Chondrocyte (in vitro differentiated cells): ENCODE data around the gene LCK. TPM values are rescaled to one million over a fixed set of nuclear protein-coding genes. Genes with fewer than 3 reads are reported as not detected.

ENCODE experiments used
- DNase-seq: peaks from one replicate; pipeline ENCODE4 v3.0.0; 2021; ENCODE audit warnings: mixed read lengths, low spot score
- H3K27ac Mint-ChIP-seq: one replicate; pipeline ENCODE4 v1.8.0; 2021; ENCODE audit warnings: mild to moderate bottlenecking, moderate library complexity, mixed read lengths; ENCODE audit not compliant: unreplicated experiment
- H3K27me3 Mint-ChIP-seq: 2 replicates; pipeline ENCODE4 v1.8.0; 2021; ENCODE audit warnings: low read depth, mixed read lengths
- H3K36me3 Mint-ChIP-seq: 2 replicates; pipeline ENCODE4 v1.8.0; 2021; ENCODE audit warnings: low read depth, mixed read lengths
- H3K4me1 Mint-ChIP-seq: 2 replicates; pipeline ENCODE4 v1.8.0; 2021; ENCODE audit warnings: low read depth, mild to moderate bottlenecking, mixed read lengths
- H3K4me3 Mint-ChIP-seq: one replicate; pipeline ENCODE4 v1.8.0; 2021; ENCODE audit warnings: mild to moderate bottlenecking, moderate library complexity, mixed read lengths; ENCODE audit not compliant: unreplicated experiment
- H3K9me3 Mint-ChIP-seq: 2 replicates; pipeline ENCODE4 v1.8.0; 2021; ENCODE audit warnings: low read depth, mixed read lengths
- long read RNA-seq: library from polyadenylated mRNA; stranded (forward); transcript quantifications from one replicate; pipeline ENCODE4 v2.0.0, GENCODE V29; 2021
- total RNA-seq: library from RNA; stranded (reverse); gene quantifications from 3 replicates; pipeline ENCODE4 v1.2.1, GENCODE V29; 2021
- TF ChIP-seq, protein P1 (sequence below): fragments of 200-600 bp; sonication (generic); IDR thresholded peaks from 2 replicates; pipeline ENCODE4 v1.5.0; 2021; ENCODE audit warnings: antibody characterized with exemption, mild to moderate bottlenecking, moderate library complexity

The LCK gene
- not detected in 3 replicates for total RNA-seq
- long read RNA-seq, result 0 reads

DNA sequence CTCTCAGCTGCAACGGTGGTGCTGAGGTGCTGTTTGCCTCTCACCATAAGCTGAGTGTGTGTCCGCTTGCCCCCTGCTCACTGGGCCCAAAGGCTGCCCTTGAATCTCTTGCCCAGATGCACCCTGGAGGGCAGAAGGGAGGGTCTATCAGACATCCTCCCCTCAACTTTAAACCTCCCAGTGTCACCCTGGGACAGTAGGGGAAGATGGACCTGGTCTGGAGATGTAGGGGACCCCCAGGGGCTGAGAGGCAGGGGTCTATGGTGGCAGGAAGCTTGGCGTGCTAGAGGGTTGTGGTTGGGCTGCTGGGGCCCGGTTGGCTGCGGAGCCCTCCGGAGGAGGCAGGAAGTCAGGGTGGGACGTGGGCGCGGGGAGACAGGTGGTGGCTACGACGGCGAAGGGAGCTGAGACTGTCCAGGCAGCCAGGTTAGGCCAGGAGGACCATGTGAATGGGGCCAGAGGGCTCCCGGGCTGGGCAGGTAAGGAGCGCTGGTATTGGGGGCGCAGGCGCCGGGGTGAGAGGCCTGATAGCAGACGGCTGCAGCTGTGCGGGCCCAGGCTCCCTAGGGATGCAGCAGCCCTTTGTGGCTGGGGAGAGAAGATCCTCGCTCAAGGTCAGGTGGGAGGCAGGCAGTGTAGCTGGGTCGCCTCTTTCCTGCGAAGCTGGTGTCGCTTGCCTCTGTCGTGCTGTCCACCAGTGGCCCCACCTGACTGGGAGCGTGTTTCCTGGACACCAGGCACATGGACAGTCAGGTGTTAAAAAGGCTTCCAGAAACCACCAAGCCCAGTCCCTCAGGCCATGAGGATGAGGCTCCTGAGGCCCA is at the start of gene LCK:
Gene LCK, plus strand, starts transcription at position 373 of the 824 bp plus-strand sequence. CDS start 23,065 bp downstream, outside the sequence.
- Mint-ChIP-seq H3K9me3 (no peaks in the 10 kb centered on the region), H3K4me1 (peaks cover 23% of the 10 kb centered on the region), H3K27me3 (no peaks in the 10 kb centered on the region), H3K36me3 (peaks cover 1% of the 10 kb centered on the region), H3K27ac (no peak within 1 kb of the TSS), H3K4me3 (no peak within 1 kb of the TSS)
- TF ChIP-seq, protein P1, sequence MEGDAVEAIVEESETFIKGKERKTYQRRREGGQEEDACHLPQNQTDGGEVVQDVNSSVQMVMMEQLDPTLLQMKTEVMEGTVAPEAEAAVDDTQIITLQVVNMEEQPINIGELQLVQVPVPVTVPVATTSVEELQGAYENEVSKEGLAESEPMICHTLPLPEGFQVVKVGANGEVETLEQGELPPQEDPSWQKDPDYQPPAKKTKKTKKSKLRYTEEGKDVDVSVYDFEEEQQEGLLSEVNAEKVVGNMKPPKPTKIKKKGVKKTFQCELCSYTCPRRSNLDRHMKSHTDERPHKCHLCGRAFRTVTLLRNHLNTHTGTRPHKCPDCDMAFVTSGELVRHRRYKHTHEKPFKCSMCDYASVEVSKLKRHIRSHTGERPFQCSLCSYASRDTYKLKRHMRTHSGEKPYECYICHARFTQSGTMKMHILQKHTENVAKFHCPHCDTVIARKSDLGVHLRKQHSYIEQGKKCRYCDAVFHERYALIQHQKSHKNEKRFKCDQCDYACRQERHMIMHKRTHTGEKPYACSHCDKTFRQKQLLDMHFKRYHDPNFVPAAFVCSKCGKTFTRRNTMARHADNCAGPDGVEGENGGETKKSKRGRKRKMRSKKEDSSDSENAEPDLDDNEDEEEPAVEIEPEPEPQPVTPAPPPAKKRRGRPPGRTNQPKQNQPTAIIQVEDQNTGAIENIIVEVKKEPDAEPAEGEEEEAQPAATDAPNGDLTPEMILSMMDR, result no peak
- DNase-seq, result no peak

DNA sequence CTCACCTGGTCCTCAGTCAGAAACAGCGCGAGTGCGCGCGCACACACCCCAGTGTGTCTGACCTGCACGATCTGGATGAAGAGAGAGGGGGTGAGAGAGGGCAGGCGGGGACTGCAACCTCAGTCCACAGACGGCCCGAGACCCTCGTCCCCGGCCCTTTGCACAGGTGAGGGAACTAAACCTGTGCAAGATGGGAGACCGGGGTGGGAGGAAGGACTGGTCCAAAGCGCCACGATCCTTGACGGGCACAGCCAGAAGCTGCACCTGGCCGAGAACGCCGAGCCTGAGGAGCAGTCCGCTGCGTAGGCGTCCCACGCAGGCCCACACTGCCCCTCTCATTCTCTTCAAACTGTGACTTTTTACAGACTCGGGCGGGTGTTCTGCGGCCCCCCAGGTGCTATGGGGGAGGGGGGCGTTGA is 46.1 kb upstream of the LCK start:
- Mint-ChIP-seq H3K4me3 (peak overlapping the region; percentile 85), H3K9me3 (no peaks in the 10 kb centered on the region), H3K27me3 (no peaks in the 10 kb centered on the region), H3K36me3 (no peaks in the 10 kb centered on the region), H3K27ac (peak overlapping the region; percentile 22), H3K4me1 (peaks cover 32% of the 10 kb centered on the region)
- TF ChIP-seq, protein P1, result no peak
- DNase-seq, result no peak

DNA sequence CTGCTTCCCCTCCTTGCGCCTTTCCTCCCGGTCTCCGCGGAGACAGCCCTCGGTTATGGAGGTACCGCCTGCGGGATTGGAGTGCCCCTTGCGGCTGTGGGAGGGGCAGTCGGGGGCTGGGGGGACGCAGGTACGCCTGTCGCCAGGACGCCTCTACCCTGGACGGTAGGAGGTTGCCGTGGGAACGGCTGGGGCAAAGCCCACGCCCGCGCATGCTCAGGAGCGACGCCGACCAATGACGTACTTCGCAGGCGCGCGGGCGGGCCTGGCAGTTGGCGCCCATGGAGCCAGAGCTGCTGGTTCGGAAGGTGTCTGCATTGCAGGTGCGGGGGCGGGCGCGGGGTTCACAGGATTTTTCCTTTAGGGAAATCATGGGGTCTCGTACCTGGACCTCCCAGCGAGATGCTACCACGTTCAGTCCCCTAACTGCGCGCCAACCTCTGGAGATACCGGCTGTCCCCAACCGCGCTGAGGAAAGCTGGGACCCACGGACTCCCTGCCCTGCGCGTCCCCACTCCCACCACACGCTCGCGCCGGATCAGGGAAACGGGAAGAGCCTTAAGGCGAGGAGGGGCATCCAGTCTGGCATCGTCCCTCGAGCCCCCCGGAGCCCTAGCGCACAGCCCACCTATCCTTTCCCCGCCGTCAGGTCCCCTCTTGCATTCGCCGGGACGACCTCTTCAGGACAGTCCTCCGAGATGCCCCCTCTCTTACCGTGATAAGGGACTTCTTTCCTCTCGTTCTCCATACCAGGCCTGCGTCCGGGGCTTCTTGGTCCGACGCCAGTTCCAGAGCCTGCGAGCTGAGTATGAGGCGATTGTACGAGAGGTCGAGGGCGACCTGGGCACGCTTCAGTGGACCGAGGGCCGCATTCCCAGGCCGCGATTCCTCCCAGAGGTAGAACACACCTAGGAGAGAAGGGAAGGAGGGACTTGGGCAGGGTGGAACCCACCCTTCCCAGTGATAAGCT is 45.4 kb upstream of the LCK start, which contains the start of gene IQCC:
Gene IQCC, plus strand, starts transcription at position 271 of the 970 bp plus-strand sequence. Its CDS starts 11 bp downstream, at position 282.
- H3K9me3 Mint-ChIP-seq, result no peaks in the 10 kb centered on the region
- no peaks in the 10 kb centered on the region for H3K27me3 Mint-ChIP-seq
- peak within 1 kb of the TSS; percentile 85 for H3K4me3 Mint-ChIP-seq
- TF ChIP-seq, protein P1, result no peak
- H3K4me1 Mint-ChIP-seq, result peaks cover 28% of the 10 kb centered on the region
- DNase-seq, result no peak
- peak within 1 kb of the TSS; percentile 63 for H3K27ac Mint-ChIP-seq
- H3K36me3 Mint-ChIP-seq, result no peaks in the 10 kb centered on the region

DNA sequence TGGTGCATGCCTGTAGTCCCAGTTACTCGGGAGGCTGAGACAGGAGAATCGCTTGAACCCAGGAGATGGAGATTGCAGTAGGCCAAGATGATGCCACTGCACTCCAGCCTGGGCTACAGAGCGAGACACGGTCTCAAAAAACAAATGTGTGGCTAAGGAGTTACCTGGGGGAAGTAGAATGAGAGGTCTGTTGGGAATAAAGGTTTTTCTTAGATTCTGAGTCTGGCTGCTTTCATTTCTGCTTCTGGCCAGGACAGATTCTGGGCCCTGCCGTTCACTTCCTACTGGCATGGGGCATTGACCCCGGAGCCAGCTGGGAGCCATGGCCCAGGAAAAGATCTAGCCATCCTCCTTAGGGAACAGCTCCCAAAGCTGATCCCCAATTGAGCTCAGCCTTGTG is 42.6 kb upstream of the LCK start:
- Mint-ChIP-seq H3K36me3 (no peaks in the 10 kb centered on the region), H3K9me3 (no peaks in the 10 kb centered on the region), H3K4me3 (no peak overlapping the region), H3K27ac (no peak overlapping the region), H3K27me3 (no peaks in the 10 kb centered on the region), H3K4me1 (peaks cover 15% of the 10 kb centered on the region)
- DNase-seq, result no peak
- TF ChIP-seq, protein P1, result no peak

DNA sequence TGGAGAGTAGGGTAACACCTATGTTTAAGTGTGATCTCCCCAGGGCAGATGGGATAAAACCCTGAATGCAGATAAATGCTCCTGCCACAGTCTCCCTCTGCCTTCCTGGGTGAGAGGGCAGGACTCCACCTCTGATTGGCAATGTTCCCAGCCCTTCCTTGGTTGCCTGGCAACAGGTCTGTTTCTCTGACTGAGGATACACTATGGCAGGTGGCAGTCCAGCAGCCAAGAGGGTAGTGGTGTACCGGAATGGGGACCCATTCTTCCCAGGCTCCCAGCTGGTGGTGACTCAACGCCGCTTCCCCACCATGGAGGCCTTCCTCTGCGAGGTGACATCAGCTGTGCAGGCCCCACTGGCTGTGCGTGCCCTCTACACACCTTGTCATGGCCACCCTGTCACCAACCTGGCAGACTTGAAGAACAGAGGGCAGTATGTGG is 42.2 kb upstream of the LCK start, which contains the start of gene DCDC2B:
Gene DCDC2B, plus strand, starts transcription at position 199 of the 438 bp plus-strand sequence. Its CDS starts 5 bp downstream, at position 204.
- Mint-ChIP-seq H3K4me3 (no peak within 1 kb of the TSS), H3K36me3 (no peaks in the 10 kb centered on the region), H3K4me1 (peaks cover 15% of the 10 kb centered on the region), H3K9me3 (no peaks in the 10 kb centered on the region), H3K27me3 (no peaks in the 10 kb centered on the region), H3K27ac (no peak within 1 kb of the TSS)
- no peak for DNase-seq
- TF ChIP-seq, protein P1, result no peak
